GM10248 (cell line): ENCODE measurements around the gene FRMD4B.

Source experiments
- CTCF ChIA-PET: fragments of 300-600 bp; sonication (Branson Sonifier 250); formaldehyde crosslinking; extraction: SDS; loops from one replicate; lab custom pipeline; 2021; ENCODE audit warnings: antibody characterized with exemption; lab: Yijun Ruan, JAX
- POLR2A ChIA-PET: fragments of 350-650 bp; sonication (Branson Sonifier 250); formaldehyde crosslinking; extraction: SDS; loops from one replicate; lab custom pipeline; 2020; ENCODE audit warnings: antibody characterized with exemption; lab: Yijun Ruan, JAX
- DNase-seq: peaks from one replicate; pipeline ENCODE4 v3.0.0; 2012; ENCODE audit errors: extremely low spot score
- CTCF ChIP-seq: IDR thresholded peaks from 2 replicates; pipeline ENCODE4 v1.5.1; 2012; ENCODE audit warnings: mild to moderate bottlenecking, low read depth; ENCODE audit errors: extremely low read depth, missing control alignments, control extremely low read depth

The FRMD4B gene

GRCh38 chr3:69260216-69260787 lies 125.6 kb downstream of the FRMD4B start:
- ChIA-PET POLR2A (no interaction called here), CTCF (interaction anchor here (1.1 to 1.4 kb wide), 3 partner anchors 10 to 102 kb away, joined by 3 to 5 read pairs (median 3); no protein-coding TSS in a partner anchor)
- no peak for DNase-seq
- no peak for TF ChIP-seq CTCF

GRCh38 chr3:69259125-69259524 lies 126.8 kb downstream of the FRMD4B start:
- TF ChIP-seq CTCF = no peak
- ChIA-PET POLR2A (no interaction called here), CTCF (interaction anchor here (1.5 to 2.0 kb wide), 2 partner anchors 10 to 18 kb away, joined by 3 to 6 read pairs; no protein-coding TSS in a partner anchor)
- no peak for DNase-seq

GRCh38 chr3:69255928-69256327 lies 130.0 kb downstream of the FRMD4B start:
- CTCF ChIA-PET = interaction anchor here (1.3 to 1.9 kb wide), 3 partner anchors 12 to 94 kb away, joined by 4 to 5 read pairs (median 5); no protein-coding TSS in a partner anchor
- TF ChIP-seq CTCF = no peak

GRCh38 chr3:69254351-69254750 lies 131.5 kb downstream of the FRMD4B start:
- TF ChIP-seq CTCF = no peak
- ChIA-PET POLR2A (no interaction called here), CTCF (interaction anchor here (2.1 kb wide), 1 partner anchor 18 kb away, joined by 6 read pairs; no protein-coding TSS in a partner anchor)
- no peak for DNase-seq

More at GRCh38 chr3:69255928-69256327, 130.0 kb downstream of the FRMD4B start:
- DNase-seq = no peak
- POLR2A ChIA-PET = no interaction called here

GRCh38 chr3:69252631-69253030 lies 133.3 kb downstream of the FRMD4B start:
- no peak for TF ChIP-seq CTCF
- ChIA-PET CTCF (no interaction called here), POLR2A (no interaction called here)
- no peak for DNase-seq

GRCh38 chr3:69252141-69252540 lies 133.7 kb downstream of the FRMD4B start:
- TF ChIP-seq CTCF = no peak
- POLR2A ChIA-PET = no interaction called here
- no peak for DNase-seq
- CTCF ChIA-PET = interaction anchor here (1.1 kb wide), 1 partner anchor 72 kb away, joined by 3 read pairs; no protein-coding TSS in a partner anchor
